OCI-LY1 (cell line): Measurements from ENCODE around the gene RCE1.

ENCODE experiments used
- H2AFZ ChIP-seq: fragments of 200-600 bp; sonication (generic), shearing (Covaris generic); 2 replicates; pipeline ENCODE4 v1.6.0; 2014; ENCODE audit warnings: antibody characterized with exemption, mild to moderate bottlenecking, low read length
- H3F3A ChIP-seq: fragments of 200-600 bp; sonication (generic), shearing (Covaris generic); 2 replicates; pipeline ENCODE4 v1.6.0; 2014; ENCODE audit warnings: mild to moderate bottlenecking, antibody characterized with exemption, low read length, moderate library complexity; ENCODE audit not compliant: insufficient read depth
- H3K27ac ChIP-seq: fragments of 200-600 bp; sonication (generic); 2 replicates; pipeline ENCODE4 v1.5.1; 2014; ENCODE audit warnings: low read length, mixed run types, mild to moderate bottlenecking, low read depth; ENCODE audit not compliant: poor library complexity, severe bottlenecking
- H3K27me3 ChIP-seq: fragments of 200-600 bp; sonication (generic); 2 replicates; pipeline ENCODE4 v1.6.0; 2014; ENCODE audit warnings: antibody characterized with exemption, mild to moderate bottlenecking, low read length, moderate library complexity; ENCODE audit not compliant: insufficient read depth
- H3K36me3 ChIP-seq: fragments of 200-600 bp; sonication (generic); 2 replicates; pipeline ENCODE4 v1.6.1; 2014; ENCODE audit warnings: mild to moderate bottlenecking, antibody characterized with exemption, low read length, moderate library complexity, mixed read lengths; ENCODE audit not compliant: insufficient read depth
- H3K4me1 ChIP-seq: fragments of 200-600 bp; sonication (generic); 2 replicates; pipeline ENCODE4 v1.5.1; 2014; ENCODE audit warnings: mild to moderate bottlenecking, low read length, moderate library complexity; ENCODE audit not compliant: insufficient read depth, severe bottlenecking
- H3K4me2 ChIP-seq: fragments of 200-600 bp; sonication (generic), shearing (Covaris generic); 2 replicates; pipeline ENCODE4 v1.6.1; 2014; ENCODE audit warnings: low read length
- H3K4me3 ChIP-seq: fragments of 200-600 bp; sonication (generic); 2 replicates; pipeline ENCODE4 v1.5.1; 2014; ENCODE audit warnings: low read length, low read depth, mild to moderate bottlenecking, mixed read lengths; ENCODE audit not compliant: poor library complexity, severe bottlenecking
- H3K79me2 ChIP-seq: fragments of 200-600 bp; shearing (Covaris generic); 2 replicates; pipeline ENCODE4 v1.6.1; 2016; ENCODE audit warnings: mixed run types, low read length, mixed read lengths; ENCODE audit not compliant: insufficient read depth
- H3K9ac ChIP-seq: fragments of 200-600 bp; sonication (generic), shearing (Covaris generic); 2 replicates; pipeline ENCODE4 v1.6.1; 2014; ENCODE audit warnings: mild to moderate bottlenecking, low read length, mixed read lengths
- H3K9me2 ChIP-seq: fragments of 200-600 bp; sonication (generic), shearing (Covaris generic); 2 replicates; pipeline ENCODE4 v1.6.1; 2014; ENCODE audit warnings: low read depth, mild to moderate bottlenecking, low read length, mixed read lengths
- H3K9me3 ChIP-seq: fragments of 200-600 bp; shearing (Covaris generic); 2 replicates; pipeline ENCODE4 v1.6.1; 2014; ENCODE audit warnings: low read length, mixed read lengths
- H4K20me1 ChIP-seq: fragments of 200-600 bp; sonication (generic), shearing (Covaris generic); 2 replicates; pipeline ENCODE4 v1.6.0; 2016; ENCODE audit warnings: mild to moderate bottlenecking, low read length; ENCODE audit not compliant: insufficient read depth
- CTCF ChIP-seq: fragments of 200-600 bp; sonication (generic), shearing (Covaris generic); IDR thresholded peaks from 2 replicates; pipeline ENCODE4 v1.5.1; 2017; ENCODE audit warnings: mild to moderate bottlenecking, antibody characterized with exemption, low read length, moderate library complexity, mixed read lengths
- EZH2 ChIP-seq: fragments of 200-600 bp; sonication (generic), shearing (Covaris generic); IDR thresholded peaks from 2 replicates; pipeline ENCODE4 v1.8.0; 2017; ENCODE audit warnings: borderline replicate concordance, mixed run types, mild to moderate bottlenecking, antibody characterized with exemption, low read length, moderate library complexity, mixed read lengths

Gene RCE1

GRCh38 chr11:66887526-66887925, 44.3 kb downstream of the RCE1 start:
- TF ChIP-seq EZH2 (no peak), CTCF (no peak)
- no peak overlapping the region for H3K4me2 ChIP-seq
- no peaks in the 10 kb centered on the region for H3K4me1 ChIP-seq
- no peaks in the 10 kb centered on the region for H3F3A ChIP-seq
- H3K9me3 ChIP-seq = no peaks in the 10 kb centered on the region
- H3K9ac ChIP-seq = no peak overlapping the region
- H3K27me3 ChIP-seq = peaks cover 6% of the 10 kb centered on the region; the same call in 1 of the 2 replicates
- H3K36me3 ChIP-seq = no peaks in the 10 kb centered on the region
- no peak overlapping the region for H3K4me3 ChIP-seq
- H3K27ac ChIP-seq = no peak overlapping the region
- H3K9me2 ChIP-seq = no peaks in the 10 kb centered on the region
- no peak overlapping the region for H2AFZ ChIP-seq
- no peaks in the 10 kb centered on the region for H4K20me1 ChIP-seq
- H3K79me2 ChIP-seq = no peaks in the 10 kb centered on the region

- Histone ChIP-seq H3K27me3 (peaks cover 6% of the 10 kb centered on the region; the same call in 1 of the 2 replicates), H3K9me2 (no peaks in the 10 kb centered on the region), H3K36me3 (no peaks in the 10 kb centered on the region), H3K79me2 (no peaks in the 10 kb centered on the region), H3F3A (no peaks in the 10 kb centered on the region), H3K4me2 (no peak overlapping the region), H3K4me3 (no peak overlapping the region), H3K9ac (no peak overlapping the region), H2AFZ (no peak overlapping the region), H4K20me1 (no peaks in the 10 kb centered on the region), H3K9me3 (no peaks in the 10 kb centered on the region), H3K27ac (no peak overlapping the region), H3K4me1 (no peaks in the 10 kb centered on the region)
- TF ChIP-seq CTCF = no peak
- TF ChIP-seq EZH2 = no peak
Observed at GRCh38 chr11:66888282-66888681, 45.0 kb downstream of the RCE1 start.

- no peaks in the 10 kb centered on the region for H3K9me3 ChIP-seq
- H3K9ac ChIP-seq = no peak overlapping the region
- no peak overlapping the region for H3K4me3 ChIP-seq
- H3K4me1 ChIP-seq = no peaks in the 10 kb centered on the region
- no peaks in the 10 kb centered on the region for H3F3A ChIP-seq
- no peak for TF ChIP-seq CTCF
- TF ChIP-seq EZH2 = no peak
- H3K4me2 ChIP-seq = no peak overlapping the region
- no peak overlapping the region for H2AFZ ChIP-seq
- no peaks in the 10 kb centered on the region for H3K36me3 ChIP-seq
- H3K9me2 ChIP-seq = no peaks in the 10 kb centered on the region
- no peaks in the 10 kb centered on the region for H3K79me2 ChIP-seq
- no peaks in the 10 kb centered on the region for H4K20me1 ChIP-seq
- H3K27ac ChIP-seq = no peak overlapping the region
- peaks cover 6% of the 10 kb centered on the region; the same call in 1 of the 2 replicates for H3K27me3 ChIP-seq
Observed at GRCh38 chr11:66889960-66890359, 46.7 kb downstream of the RCE1 start.
